AG09319 (cell line): ENCODE results near the gene PCBP2.
A peak's percentile ranks its signal among the peaks of the same experiment; 100 is the strongest.

Experiments
- DNase-seq: peaks from one replicate; pipeline ENCODE4 v3.0.0-alpha.2; 2010; ENCODE audit warnings: low read depth; ENCODE audit errors: extremely low read depth
- TF ChIP-seq, protein P1 (sequence below): IDR thresholded peaks from 2 replicates; pipeline ENCODE4 v1.5.1; 2011; ENCODE audit warnings: low read depth, mild to moderate bottlenecking, inconsistent platforms, low read length, moderate library complexity

PCBP2 gene

DNA sequence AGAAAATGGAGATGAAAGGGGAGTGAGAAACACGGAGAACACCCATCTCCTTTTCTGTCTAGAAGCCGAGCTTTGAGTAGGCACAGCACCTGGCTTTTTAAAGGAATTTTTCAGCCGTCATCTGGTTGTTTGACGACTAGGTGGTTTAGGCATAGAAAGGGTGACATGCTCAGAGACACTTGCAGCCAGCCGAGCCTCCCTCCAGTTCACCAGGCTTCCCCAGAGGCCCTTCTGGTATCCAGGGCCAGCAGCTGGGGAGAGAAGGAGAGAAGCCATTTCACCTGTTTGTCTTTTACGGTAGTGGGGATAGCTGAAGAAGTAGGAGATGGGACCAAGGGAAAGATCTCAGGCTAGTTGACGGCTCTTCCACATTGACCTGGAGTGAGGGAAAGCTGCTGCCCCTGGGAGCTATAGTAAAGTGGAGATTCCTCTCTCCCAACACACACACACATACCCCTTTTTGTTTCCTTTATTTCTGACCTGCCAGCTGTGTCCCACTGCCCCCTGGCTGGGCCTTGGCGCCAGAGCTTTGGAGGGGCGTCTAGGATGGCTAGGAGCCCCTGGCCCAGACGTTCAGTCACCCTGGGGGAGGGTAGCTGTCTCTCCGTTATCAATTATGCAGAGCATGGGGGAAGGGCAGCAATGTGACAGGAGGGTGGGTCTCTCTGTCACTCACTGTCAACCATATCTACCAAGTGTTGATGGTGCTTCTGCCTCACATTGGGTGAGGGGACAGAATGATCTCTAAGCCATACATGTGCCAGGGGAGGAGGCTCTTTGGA, 41.9 kb downstream of the PCBP2 start:
- TF ChIP-seq, protein P1, sequence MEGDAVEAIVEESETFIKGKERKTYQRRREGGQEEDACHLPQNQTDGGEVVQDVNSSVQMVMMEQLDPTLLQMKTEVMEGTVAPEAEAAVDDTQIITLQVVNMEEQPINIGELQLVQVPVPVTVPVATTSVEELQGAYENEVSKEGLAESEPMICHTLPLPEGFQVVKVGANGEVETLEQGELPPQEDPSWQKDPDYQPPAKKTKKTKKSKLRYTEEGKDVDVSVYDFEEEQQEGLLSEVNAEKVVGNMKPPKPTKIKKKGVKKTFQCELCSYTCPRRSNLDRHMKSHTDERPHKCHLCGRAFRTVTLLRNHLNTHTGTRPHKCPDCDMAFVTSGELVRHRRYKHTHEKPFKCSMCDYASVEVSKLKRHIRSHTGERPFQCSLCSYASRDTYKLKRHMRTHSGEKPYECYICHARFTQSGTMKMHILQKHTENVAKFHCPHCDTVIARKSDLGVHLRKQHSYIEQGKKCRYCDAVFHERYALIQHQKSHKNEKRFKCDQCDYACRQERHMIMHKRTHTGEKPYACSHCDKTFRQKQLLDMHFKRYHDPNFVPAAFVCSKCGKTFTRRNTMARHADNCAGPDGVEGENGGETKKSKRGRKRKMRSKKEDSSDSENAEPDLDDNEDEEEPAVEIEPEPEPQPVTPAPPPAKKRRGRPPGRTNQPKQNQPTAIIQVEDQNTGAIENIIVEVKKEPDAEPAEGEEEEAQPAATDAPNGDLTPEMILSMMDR, result no peak
- no peak for DNase-seq

DNA sequence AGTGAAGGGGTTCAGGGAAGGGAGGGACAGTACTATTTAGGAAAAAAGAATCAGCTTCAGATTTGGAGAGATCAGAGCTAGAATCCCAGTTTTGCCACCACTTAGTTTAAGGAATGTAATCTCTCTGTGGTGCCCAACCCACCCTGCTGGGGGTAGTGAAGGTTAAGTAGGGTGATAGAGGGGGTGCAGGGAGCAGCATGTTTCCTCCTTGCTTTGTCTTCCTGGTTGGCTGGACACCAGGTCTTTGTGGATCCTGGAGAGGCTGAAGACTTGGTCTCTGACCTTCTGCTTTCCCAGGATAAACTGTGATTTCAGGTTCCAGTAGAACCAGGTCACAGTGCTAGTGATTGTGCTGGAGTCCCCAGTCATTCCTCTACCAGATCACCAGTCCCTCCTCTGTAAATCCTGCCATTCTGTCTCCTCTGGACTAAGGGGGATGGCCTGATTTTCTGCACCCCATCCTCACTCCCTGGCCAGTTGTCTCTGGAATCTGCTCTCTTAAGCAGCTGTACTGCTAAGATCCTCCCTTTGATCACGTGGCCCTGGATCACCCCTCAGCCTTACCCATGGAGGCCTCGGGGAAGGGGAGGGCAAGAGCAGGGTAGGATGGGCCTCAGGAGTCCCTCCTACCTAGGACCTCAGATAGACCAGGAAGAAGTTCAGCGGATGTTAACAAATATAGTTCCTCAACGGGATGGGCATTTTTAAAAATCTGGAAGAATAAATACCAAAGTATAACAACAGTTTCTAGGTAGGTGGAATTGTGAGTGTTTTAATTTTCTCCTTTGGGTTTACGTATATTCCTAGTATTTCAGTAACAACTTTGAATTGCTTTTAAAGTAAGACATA, 44.2 kb downstream of the PCBP2 start:
- TF ChIP-seq, protein P1, result no peak
- DNase-seq, result peak; percentile 58

DNA sequence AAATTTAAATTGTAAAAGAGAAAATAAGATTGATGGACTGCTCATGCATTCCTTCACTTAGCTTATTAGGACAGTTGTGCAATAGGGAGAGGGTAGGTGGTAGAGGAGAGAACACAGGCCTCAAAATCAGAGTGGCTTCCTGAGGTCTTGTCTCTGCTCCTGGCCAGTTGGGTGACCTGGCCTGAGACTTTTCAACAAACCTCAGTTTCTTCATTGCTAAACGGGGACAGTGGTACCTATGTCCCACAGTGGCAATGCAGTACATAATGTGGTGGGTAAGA, 44.8 kb downstream of the PCBP2 start:
- no peak for DNase-seq
- TF ChIP-seq, protein P1, result no peak

DNA sequence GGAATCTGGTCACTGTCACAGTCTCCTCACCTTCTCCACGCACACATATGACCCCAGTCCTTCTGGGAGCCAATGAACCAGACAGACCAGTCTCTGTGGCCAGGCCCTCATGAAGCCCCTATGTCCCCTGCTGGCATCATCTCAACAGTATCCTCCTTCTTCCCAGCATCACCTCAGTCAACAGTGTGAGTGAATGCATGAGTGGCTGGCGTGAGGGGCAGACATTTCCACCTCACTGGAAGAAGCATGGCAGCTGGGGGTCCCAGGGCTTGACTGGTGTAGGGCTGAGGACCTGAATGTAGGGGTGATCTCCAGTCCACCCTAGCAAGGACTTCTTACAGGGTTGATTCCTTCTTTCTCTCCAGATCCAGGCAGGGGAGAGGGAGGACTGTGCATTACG, 45.6 kb downstream of the PCBP2 start:
- TF ChIP-seq, protein P1, result no peak
- DNase-seq, result no peak

DNA sequence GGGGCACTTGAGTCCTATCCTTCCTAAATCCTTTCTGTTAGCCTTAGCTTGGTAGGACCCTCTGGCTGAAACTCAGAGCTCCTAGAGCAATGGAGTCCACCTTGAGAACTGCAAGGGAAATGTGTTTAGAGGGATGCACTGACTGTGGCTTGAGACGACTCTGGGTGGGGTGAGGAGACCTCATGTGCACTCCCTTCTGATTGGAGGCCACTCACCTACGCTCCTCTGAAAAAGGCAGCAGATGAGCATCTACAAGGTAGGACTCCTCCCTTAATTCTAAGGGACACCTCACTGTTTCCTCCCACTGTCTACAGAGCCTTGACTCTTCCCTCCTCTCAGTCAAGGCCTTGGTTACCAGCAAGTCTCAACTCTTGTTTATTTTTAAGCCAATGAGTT, 46.3 kb downstream of the PCBP2 start:
- TF ChIP-seq, protein P1, result no peak
- no peak for DNase-seq

DNA sequence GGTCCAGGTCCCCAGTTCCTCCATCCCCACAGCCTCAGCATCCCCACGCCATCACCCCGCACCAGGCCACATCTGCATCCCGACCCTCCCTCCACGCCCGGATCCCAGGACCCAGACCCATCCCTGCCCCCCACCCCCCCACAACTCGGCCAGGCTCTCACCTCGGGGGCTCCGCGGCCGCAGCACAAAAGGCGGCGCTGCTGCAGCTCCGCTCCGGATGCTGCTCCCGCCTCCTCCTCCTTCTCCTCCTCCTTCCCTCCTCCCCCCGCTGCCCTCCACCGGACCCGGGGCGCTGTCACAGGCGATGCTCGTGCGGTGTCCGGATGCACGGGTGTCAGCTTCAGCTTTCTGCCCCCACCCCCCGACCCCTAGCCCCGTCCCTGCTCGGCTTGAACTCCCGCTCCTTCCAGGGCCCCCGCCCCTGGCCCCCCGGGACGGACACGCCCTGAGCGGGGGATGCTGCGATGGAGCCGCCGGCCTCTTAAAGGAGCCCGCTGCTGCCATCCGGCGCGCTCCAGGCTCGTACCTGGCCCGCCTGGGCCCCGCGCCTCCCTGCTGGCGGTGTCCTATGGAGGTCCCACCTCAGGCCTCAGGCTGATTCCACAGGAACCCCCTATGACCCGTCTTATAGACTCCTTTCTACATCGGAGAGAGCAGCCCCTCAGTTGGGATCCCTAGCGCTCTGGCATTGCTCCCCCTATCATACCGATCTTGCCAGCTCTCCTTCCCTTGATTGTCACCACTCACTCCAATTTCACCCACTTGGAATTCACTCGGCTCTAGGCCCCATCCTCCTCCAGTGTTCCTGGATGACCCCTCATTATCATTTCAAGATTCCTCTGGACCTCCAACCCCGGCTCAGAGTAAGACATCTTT, 47.6 kb downstream of the PCBP2 start, which contains the start of gene MAP3K12:
Gene MAP3K12 (minus strand): TSS at position 193 of the 876 bp plus-strand sequence. CDS start 12,067 bp downstream, outside the sequence.
- TF ChIP-seq, protein P1, result peak; percentile 20
- peak; percentile 34 for DNase-seq
